ENCODE data around the gene SEMA3B. TPM values are rescaled to one million over a fixed set of nuclear protein-coding genes. Genes with fewer than 3 reads are reported as not detected.
A peak's percentile ranks its signal among the peaks of the same experiment; 100 is the strongest.
"Not testable (repeated sequence)": the region's sequence is repeated elsewhere in the genome, so short reads cannot be mapped to it uniquely, and the experiment has no call there.

SEMA3B gene
- total RNA-seq, 1 experiment from 2014 or later: 21.8 TPM

GRCh38 chr3:50302095-50303012 lies 33.4 kb downstream of the SEMA3B start:
- CTCF ChIA-PET: interaction anchor here (1.2 to 1.5 kb wide), 2 partner anchors 13 to 22 kb away, joined by 4 to 12 read pairs; no protein-coding TSS in a partner anchor
- intact Hi-C loops (cut with micrococcal nuclease; ENCODE audit: unreplicated experiment): no loop called here
- H3K9me3 Mint-ChIP-seq (ENCODE audit: unreplicated experiment): no peaks in the 10 kb centered on the region
- H3K9me3 ChIP-seq: peaks cover 10% of the 10 kb centered on the region
- no peak overlapping the region for H3K4me3 ChIP-seq (ENCODE audit: low read depth, low read length)
- H3K4me1 Mint-ChIP-seq (ENCODE audit: low read depth, unreplicated experiment): peaks cover 11% of the 10 kb centered on the region
- H3K36me3 Mint-ChIP-seq (ENCODE audit: insufficient read depth, unreplicated experiment): peaks cover 11% of the 10 kb centered on the region
- no peak overlapping the region for H3K27ac Mint-ChIP-seq (ENCODE audit: unreplicated experiment)
- POLR2A ChIA-PET: interaction anchor here (0.6 kb wide), 2 partner anchors 10 to 38 kb away, joined by 3 to 6 read pairs; partner anchors contain the start of gene IFRD2
- H3K27me3 ChIP-seq (replicated peaks; ENCODE audit: control insufficient read depth, insufficient read depth, low read length): no peaks in the 10 kb centered on the region
- TF ChIP-seq CTCF (IDR thresholded peaks at IDR 0.05; ENCODE audit: insufficient read depth in 1 of 2, low read depth in 1 of 2, low read length in 1 of 2, severe bottlenecking in 1 of 2, unreplicated experiment in 1 of 2): no peak
- no peaks in the 10 kb centered on the region; the same call in 1 of the 2 replicates for H3K36me3 ChIP-seq (ENCODE audit: control insufficient read depth, insufficient read depth, low read length)
- no peak overlapping the region for H3K4me3 Mint-ChIP-seq (ENCODE audit: unreplicated experiment)
- peaks cover 20% of the 10 kb centered on the region for H3K4me1 ChIP-seq
- H3K27me3 Mint-ChIP-seq (ENCODE audit: insufficient read depth, unreplicated experiment): no peaks in the 10 kb centered on the region
- no TSS peak for BruUV-seq (replicated peaks)
- DNase-seq: no peak

GRCh38 chr3:50303013-50303815 lies 34.3 kb downstream of the SEMA3B start, which contains the start of gene HYAL1:
HYAL1 (minus strand) TSS chr3:50303574; CDS start chr3:50302956, 618 bp downstream.
- Histone ChIP-seq H3K4me1 (peaks cover 17% of the 10 kb centered on the region), H3K9me3 (peaks cover 15% of the 10 kb centered on the region), H3K27me3 (replicated peaks; ENCODE audit: control insufficient read depth, insufficient read depth, low read length) (no peaks in the 10 kb centered on the region), H3K36me3 (ENCODE audit: control insufficient read depth, insufficient read depth, low read length) (no peaks in the 10 kb centered on the region; the same call in 1 of the 2 replicates), H3K4me3 (ENCODE audit: low read depth, low read length) (no peak within 1 kb of the TSS)
- no peaks in the 10 kb centered on the region for H3K9me3 Mint-ChIP-seq (ENCODE audit: unreplicated experiment)
- ChIA-PET CTCF (interaction anchor here (0.7 to 1.5 kb wide), 4 partner anchors 12 to 34 kb away, joined by 3 to 12 read pairs (median 4); no protein-coding TSS in a partner anchor), POLR2A (no interaction called here)
- H3K4me3 Mint-ChIP-seq (ENCODE audit: unreplicated experiment): no peak within 1 kb of the TSS
- BruUV-seq (replicated peaks): TSS peak; percentile 30
- H3K27ac Mint-ChIP-seq (ENCODE audit: unreplicated experiment): no peak within 1 kb of the TSS
- intact Hi-C loops (cut with micrococcal nuclease; ENCODE audit: unreplicated experiment): no loop called here
- H3K36me3 Mint-ChIP-seq (ENCODE audit: insufficient read depth, unreplicated experiment): peaks cover 11% of the 10 kb centered on the region
- H3K27me3 Mint-ChIP-seq (ENCODE audit: insufficient read depth, unreplicated experiment): no peaks in the 10 kb centered on the region
- H3K4me1 Mint-ChIP-seq (ENCODE audit: low read depth, unreplicated experiment): peaks cover 7% of the 10 kb centered on the region
- DNase-seq: peak; percentile 65 to 67
- TF ChIP-seq CTCF (IDR thresholded peaks at IDR 0.05; ENCODE audit: insufficient read depth in 1 of 2, low read depth in 1 of 2, low read length in 1 of 2, severe bottlenecking in 1 of 2, unreplicated experiment in 1 of 2): peak in 1 of 2 experiments; percentile 40

- Mint-ChIP-seq H3K4me3 (ENCODE audit: unreplicated experiment) (no peak overlapping the region), H3K36me3 (ENCODE audit: insufficient read depth, unreplicated experiment) (peaks cover 4% of the 10 kb centered on the region), H3K9me3 (ENCODE audit: unreplicated experiment) (no peaks in the 10 kb centered on the region), H3K27ac (ENCODE audit: unreplicated experiment) (no peak overlapping the region), H3K27me3 (ENCODE audit: insufficient read depth, unreplicated experiment) (no peaks in the 10 kb centered on the region), H3K4me1 (ENCODE audit: low read depth, unreplicated experiment) (peaks cover 5% of the 10 kb centered on the region)
- intact Hi-C loops (cut with micrococcal nuclease; ENCODE audit: unreplicated experiment): no loop called here
- ChIA-PET POLR2A (no interaction called here), CTCF (no interaction called here)
- Histone ChIP-seq H3K9me3 (peaks cover 24% of the 10 kb centered on the region), H3K4me3 (ENCODE audit: low read depth, low read length) (no peak overlapping the region), H3K4me1 (peaks cover 21% of the 10 kb centered on the region), H3K27me3 (replicated peaks; ENCODE audit: control insufficient read depth, insufficient read depth, low read length) (no peaks in the 10 kb centered on the region), H3K36me3 (ENCODE audit: control insufficient read depth, insufficient read depth, low read length) (no peaks in the 10 kb centered on the region; the same call in 1 of the 2 replicates)
- TF ChIP-seq CTCF (IDR thresholded peaks at IDR 0.05; ENCODE audit: insufficient read depth in 1 of 2, low read depth in 1 of 2, low read length in 1 of 2, severe bottlenecking in 1 of 2, unreplicated experiment in 1 of 2): no peak
- BruUV-seq (replicated peaks): no TSS peak
- no peak for DNase-seq
Measured at GRCh38 chr3:50304601-50305000, 35.7 kb downstream of the SEMA3B start.

GRCh38 chr3:50312041-50312440 lies 43.1 kb downstream of the SEMA3B start:
- Histone ChIP-seq H3K4me1 (peaks cover 16% of the 10 kb centered on the region), H3K9me3 (peaks cover 17% of the 10 kb centered on the region)
- Mint-ChIP-seq H3K4me1 (ENCODE audit: low read depth, unreplicated experiment) (peaks cover 17% of the 10 kb centered on the region), H3K36me3 (ENCODE audit: insufficient read depth, unreplicated experiment) (peaks cover 25% of the 10 kb centered on the region)
- H3K4me3 Mint-ChIP-seq (ENCODE audit: unreplicated experiment); BruUV-seq (replicated peaks); intact Hi-C loops (cut with micrococcal nuclease; ENCODE audit: unreplicated experiment); H3K27me3 Mint-ChIP-seq (ENCODE audit: insufficient read depth, unreplicated experiment); H3K27ac Mint-ChIP-seq (ENCODE audit: unreplicated experiment); H3K36me3 ChIP-seq (ENCODE audit: control insufficient read depth, insufficient read depth, low read length); POLR2A ChIA-PET; DNase-seq; H3K27me3 ChIP-seq (replicated peaks; ENCODE audit: control insufficient read depth, insufficient read depth, low read length); H3K9me3 Mint-ChIP-seq (ENCODE audit: unreplicated experiment); CTCF ChIA-PET; H3K4me3 ChIP-seq (ENCODE audit: low read depth, low read length): not testable (repeated sequence)

Data from Caco-2 (cell line).